ENCODE results near the gene KIAA0232.

GRCh38 chr4:6769233-6769988, 13.1 kb upstream of the KIAA0232 start:
- TF ChIP-seq CTCF (IDR thresholded peaks at IDR 0.05) (no peak), POLR2A (IDR thresholded peaks at IDR 0.05) (no peak), POLR2AphosphoS5 (IDR thresholded peaks at IDR 0.05) (no peak), EP300 (IDR thresholded peaks at IDR 0.05) (no peak)

Data from suprapubic skin (tissue), 4 donors.